Heart left ventricle (tissue), 13 donors: ENCODE results near the gene CRHR1.

Experiments
- POLR2A ChIP-seq, 2 donors: fragments of 450-650 bp; IDR thresholded peaks; one replicate each; pipeline ENCODE4 v1.6.1; 2017; ENCODE audit warnings: antibody characterized with exemption in 2 of 2, mild to moderate bottlenecking in 2 of 2, moderate library complexity in 2 of 2
- TF ChIP-seq, protein P1 (sequence below), 12 donors: fragments of 200-600 bp; sonication (generic) in 4 of 12; IDR thresholded peaks; one replicate each; pipeline versions ENCODE4 v1.5.0 to v1.8.0; 2018 to 2022; ENCODE audit warnings: antibody characterized with exemption in 12 of 12, mild to moderate bottlenecking in 5 of 12
- donor health status: ischemic (EF 13 %, LVEDD 7.1; RV severe dilation, severe dysfunction).
- donor health status: DM: no; HTN: yes; CAD: no.
- donor health status: DM: no; HTN: no; CAD: no.
- donor health status: ischemic (EF 25% LVEDD 6.9; RV normal size, moderate dysfunction).
- donor health status: ischemic (EF 25% LVEDD 5.7; RV mildly dilated, moderate dysfunction).
- donor health status: ischemic (EF 35%, LVEDD 5.7; RV mildly dilated, moderate dysfunction).
- donor health status: nonischemic (EF 11% LVEDD 7.7; RV severe dilation, severe dysfunction).
- donor health status: DM: yes; HTN: yes; CAD: no.
- donor health status: PGD.
- donor health status: ischemic (EF 29% LVEDD 5.4; RV normal size, mild dysfunction).
- donor health status: nonischemic (EF 23%, LVEDD 6.1; RV moderate dilation, normal function).

DNA sequence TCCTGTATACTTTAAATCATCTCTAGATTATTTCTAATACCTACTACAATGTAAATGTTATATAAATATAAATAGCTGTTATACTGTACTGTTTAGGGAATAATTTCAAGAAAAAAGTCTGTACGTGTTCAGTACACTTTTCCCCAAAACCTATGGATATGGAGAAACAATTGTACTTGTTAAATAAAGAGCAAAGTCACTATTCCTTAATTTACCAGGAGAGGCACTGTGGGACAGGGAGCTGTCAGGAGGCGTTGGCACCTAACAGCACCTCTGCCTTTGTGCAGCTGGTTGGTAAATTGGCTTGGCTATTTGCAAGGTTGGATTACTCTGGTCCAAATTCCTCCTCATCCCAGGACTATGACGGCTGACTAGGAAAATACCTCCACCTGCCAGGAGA is 28.0 kb downstream of the CRHR1 start:
- TF ChIP-seq, protein P1, sequence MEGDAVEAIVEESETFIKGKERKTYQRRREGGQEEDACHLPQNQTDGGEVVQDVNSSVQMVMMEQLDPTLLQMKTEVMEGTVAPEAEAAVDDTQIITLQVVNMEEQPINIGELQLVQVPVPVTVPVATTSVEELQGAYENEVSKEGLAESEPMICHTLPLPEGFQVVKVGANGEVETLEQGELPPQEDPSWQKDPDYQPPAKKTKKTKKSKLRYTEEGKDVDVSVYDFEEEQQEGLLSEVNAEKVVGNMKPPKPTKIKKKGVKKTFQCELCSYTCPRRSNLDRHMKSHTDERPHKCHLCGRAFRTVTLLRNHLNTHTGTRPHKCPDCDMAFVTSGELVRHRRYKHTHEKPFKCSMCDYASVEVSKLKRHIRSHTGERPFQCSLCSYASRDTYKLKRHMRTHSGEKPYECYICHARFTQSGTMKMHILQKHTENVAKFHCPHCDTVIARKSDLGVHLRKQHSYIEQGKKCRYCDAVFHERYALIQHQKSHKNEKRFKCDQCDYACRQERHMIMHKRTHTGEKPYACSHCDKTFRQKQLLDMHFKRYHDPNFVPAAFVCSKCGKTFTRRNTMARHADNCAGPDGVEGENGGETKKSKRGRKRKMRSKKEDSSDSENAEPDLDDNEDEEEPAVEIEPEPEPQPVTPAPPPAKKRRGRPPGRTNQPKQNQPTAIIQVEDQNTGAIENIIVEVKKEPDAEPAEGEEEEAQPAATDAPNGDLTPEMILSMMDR (IDR thresholded peaks at IDR 0.05) = peak in 6 of 12 donors; percentile 9 to 36 (median 24)
- TF ChIP-seq POLR2A (IDR thresholded peaks at IDR 0.05) = no peak
